Measurements from ENCODE around the gene SLC9A9.

DNA sequence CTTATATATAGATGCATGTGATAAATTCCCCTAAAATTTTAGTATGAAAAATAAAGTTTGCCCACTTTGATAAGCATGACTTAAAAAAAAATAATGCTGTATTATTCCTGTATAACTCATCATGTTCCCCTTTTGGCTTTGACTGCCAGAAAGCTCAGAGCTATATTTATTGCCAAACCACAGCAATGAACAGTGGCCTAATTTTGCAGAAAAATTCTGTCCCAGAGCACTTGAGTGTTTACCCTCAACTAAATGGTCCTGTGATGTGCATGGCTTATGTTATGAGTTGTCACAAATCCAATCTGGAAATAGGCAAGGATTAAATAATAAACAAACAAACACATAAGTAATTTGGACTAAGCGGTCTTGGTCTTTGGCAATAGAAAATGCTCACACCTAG lies 276.7 kb downstream of the SLC9A9 start:
- TF ChIP-seq ZFP3 (CRISPR knock-in tag; IDR thresholded peaks at IDR 0.05) (no peak), ARNTL (CRISPR knock-in tag; IDR thresholded peaks at IDR 0.05; ENCODE audit: borderline replicate concordance, low read depth) (no peak), BACH2 (CRISPR knock-in tag; IDR thresholded peaks at IDR 0.05; ENCODE audit: borderline replicate concordance) (no peak), ZFP30 (CRISPR knock-in tag; IDR thresholded peaks at IDR 0.05) (no peak), PATZ1 (CRISPR knock-in tag; IDR thresholded peaks at IDR 0.05; ENCODE audit: borderline replicate concordance) (no peak), GLIS3 (CRISPR knock-in tag; IDR thresholded peaks at IDR 0.05) (no peak)
- TF ChIP-seq, protein P1, sequence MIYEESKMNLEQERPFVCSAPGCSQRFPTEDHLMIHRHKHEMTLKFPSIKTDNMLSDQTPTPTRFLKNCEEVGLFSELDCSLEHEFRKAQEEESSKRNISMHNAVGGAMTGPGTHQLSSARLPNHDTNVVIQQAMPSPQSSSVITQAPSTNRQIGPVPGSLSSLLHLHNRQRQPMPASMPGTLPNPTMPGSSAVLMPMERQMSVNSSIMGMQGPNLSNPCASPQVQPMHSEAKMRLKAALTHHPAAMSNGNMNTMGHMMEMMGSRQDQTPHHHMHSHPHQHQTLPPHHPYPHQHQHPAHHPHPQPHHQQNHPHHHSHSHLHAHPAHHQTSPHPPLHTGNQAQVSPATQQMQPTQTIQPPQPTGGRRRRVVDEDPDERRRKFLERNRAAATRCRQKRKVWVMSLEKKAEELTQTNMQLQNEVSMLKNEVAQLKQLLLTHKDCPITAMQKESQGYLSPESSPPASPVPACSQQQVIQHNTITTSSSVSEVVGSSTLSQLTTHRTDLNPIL (CRISPR knock-in tag; IDR thresholded peaks at IDR 0.05; ENCODE audit: low read depth), result no peak
